K562 (cell line): ENCODE data around the gene PLCB4. TPM values are rescaled to one million over a fixed set of nuclear protein-coding genes. Genes with fewer than 3 reads are reported as not detected.

Source experiments
- ATAC-seq: fragments of 200-7000 bp; cut with Tn5 transposase; 3 replicates; pipeline ENCODE4 v1.9.1; 2020; ENCODE audit warnings: moderate library complexity
- BruUV-seq: library from RNA; stranded (reverse); fragments of 400-500 nt; replicated peaks from 2 replicates; lab custom pipeline; 2021; lab: Mats Ljungman, UMichigan
- CTCF ChIA-PET: fragments of 300-600 bp; formaldehyde crosslinking; extraction: SDS; loops from one replicate; lab custom pipeline; 2021; ENCODE audit warnings: low intra/inter-chr PET ratio; lab: Yijun Ruan, JAX
- POLR2A ChIA-PET: fragments of 300-600, 350-650 bp; sonication (Branson Sonifier 250); formaldehyde crosslinking; extraction: SDS; loops from one replicate; lab custom pipeline; 2021; ENCODE audit warnings: antibody characterized with exemption, inconsistent platforms; lab: Yijun Ruan, JAX
- DNase-seq, 4 experiments: peaks; one replicate each; pipeline versions ENCODE4 v3.0.0 to v3.0.0-alpha.2; 2011 to 2018; ENCODE audit warnings: low spot score in 3 of 4, mixed read lengths in 3 of 4; ENCODE audit errors: extremely low read depth in 1 of 4
- FAIRE-seq: peaks from 2 replicates; lab custom pipeline; 2011; peaks lifted over from hg19 to GRCh38; lab: Jason Lieb, UNC
- H2AFZ ChIP-seq: 2 replicates; pipeline ENCODE4 v1.6.0; 2011; ENCODE audit warnings: low read depth, low read length, control low read depth, inconsistent platforms
- H3K27ac ChIP-seq: fragments of 200-600 bp; 3 replicates; pipeline ENCODE4 v1.8.0; 2011; ENCODE audit warnings: low read depth, mild to moderate bottlenecking, control low read depth, inconsistent platforms, low read length, moderate library complexity, mixed read lengths; ENCODE audit errors: extremely low read depth
- H3K27me3 ChIP-seq, 2 experiments: fragments of 300-600 bp in 1 of 2; 2 replicates in 1 of 2; 3 replicates in 1 of 2; pipeline versions ENCODE4 v1.6.0 to v1.8.0; 2011; ENCODE audit warnings: inconsistent platforms in 2 of 2, low read length in 2 of 2, mild to moderate bottlenecking in 1 of 2, mixed read lengths in 1 of 2, moderate library complexity in 1 of 2; ENCODE audit not compliant: control insufficient read depth in 2 of 2, insufficient read depth in 2 of 2
- H3K36me3 ChIP-seq: fragments of 300-600 bp; 3 replicates; pipeline ENCODE4 v1.8.0; 2011; ENCODE audit warnings: mild to moderate bottlenecking, low read length, inconsistent platforms; ENCODE audit not compliant: control insufficient read depth, insufficient read depth
- H3K4me1 ChIP-seq, 2 experiments: fragments of 200-600 bp in 1 of 2; replicated peaks in 1 of 2; 2 replicates in 1 of 2; 3 replicates in 1 of 2; pipeline versions ENCODE4 v1.5.1 to v1.8.0; 2011; ENCODE audit warnings: inconsistent platforms in 2 of 2, low read length in 2 of 2, mild to moderate bottlenecking in 1 of 2, mixed read lengths in 1 of 2, moderate library complexity in 1 of 2; ENCODE audit not compliant: control insufficient read depth in 2 of 2, insufficient read depth in 2 of 2
- H3K4me2 ChIP-seq: 2 replicates; pipeline ENCODE4 v1.6.1; 2011; ENCODE audit warnings: low read length, control low read depth, inconsistent platforms, mixed read lengths; ENCODE audit not compliant: insufficient read depth
- H3K4me3 ChIP-seq: fragments of 200-600 bp; sonication (generic), shearing (Covaris generic); 2 replicates; pipeline ENCODE4 v1.5.1; 2016; ENCODE audit warnings: control low read depth, inconsistent platforms
- H3K79me2 ChIP-seq: fragments of 200-600 bp; 3 replicates; pipeline ENCODE4 v1.8.0; 2011; ENCODE audit warnings: low read length, inconsistent platforms; ENCODE audit not compliant: control insufficient read depth, insufficient read depth
- H3K9ac ChIP-seq, 2 experiments: 2 replicates each; pipeline versions ENCODE4 v1.6.0 to v1.6.1; 2011; ENCODE audit warnings: low read depth in 2 of 2, low read length in 2 of 2, control low read depth in 1 of 2, inconsistent platforms in 1 of 2, mild to moderate bottlenecking in 1 of 2, mixed read lengths in 1 of 2; ENCODE audit not compliant: insufficient read depth in 1 of 2
- H3K9me1 ChIP-seq: one replicate; pipeline ENCODE4 v1.6.0; 2011; ENCODE audit warnings: inconsistent platforms, mild to moderate bottlenecking, low read length, moderate library complexity; ENCODE audit not compliant: control insufficient read depth, insufficient read depth
- H3K9me3 ChIP-seq: replicated peaks from 2 replicates; pipeline ENCODE4 v1.5.1; 2011; ENCODE audit warnings: low read depth, low read length, inconsistent platforms; ENCODE audit not compliant: control insufficient read depth, insufficient read depth
- H4K20me1 ChIP-seq: replicated peaks from 2 replicates; pipeline ENCODE4 v1.6.1; 2011; ENCODE audit warnings: low read length, inconsistent platforms, mixed read lengths; ENCODE audit not compliant: control insufficient read depth, insufficient read depth
- CAMTA2 ChIP-seq: fragments of 250-450 bp; sonication (Bioruptor Pico); conservative IDR thresholded peaks from 2 replicates; pipeline ENCODE4 v1.5.1; 2022
- CEBPG ChIP-seq, 3 experiments: fragments of 200-800 bp in 1 of 3; sonication (Bioruptor generic) in 1 of 3; sonication (generic) in 1 of 3; formaldehyde crosslinking in 1 of 3; IDR thresholded peaks in 2 of 3; conservative IDR thresholded peaks in 1 of 3; 2 replicates each; pipeline versions ENCODE4 v1.6.1 to v1.8.0; 2016 to 2022; ENCODE audit warnings: missing compliant biosample characterization in 2 of 3, missing genetic modification characterization in 2 of 3, mild to moderate bottlenecking in 1 of 3, missing genetic modification reagents in 1 of 3
- HMGN3 ChIP-seq: IDR thresholded peaks from 2 replicates; pipeline ENCODE4 v1.6.1; 2011; ENCODE audit warnings: borderline replicate concordance, low read depth, mild to moderate bottlenecking, mixed read lengths, low read length; ENCODE audit not compliant: insufficient read length; ENCODE audit errors: extremely low read depth
- SFPQ ChIP-seq: fragments of 200-400 bp; formaldehyde crosslinking; IDR thresholded peaks from 2 replicates; pipeline ENCODE4 v1.6.1; 2017; ENCODE audit warnings: mild to moderate bottlenecking, low read depth, low read length, moderate library complexity
- WGBS: fragments of 100-300 bp; shearing (Covaris generic); methylation state at CpG from one replicate; pipeline ENCODE4 v1.1.6; 2016; ENCODE audit warnings: low coverage, mixed read lengths; ENCODE audit not compliant: insufficient coverage; ENCODE audit errors: missing lambda C conversion rate; 5-methylcytosine and 5-hydroxymethylcytosine counted together
- in situ Hi-C: fragments of 300-500 bp; cut with MboI; formaldehyde crosslinking; loops from 4 replicates; pipeline ENCODE4 v1.15.0; 2018; ENCODE audit warnings: inconsistent platforms, mixed read lengths
- intact Hi-C: fragments of 100-400 bp; cut with micrococcal nuclease; formaldehyde crosslinking; loops from 2 replicates; pipeline ENCODE4 v1.14.2; 2022
- polyA plus RNA-seq, 8 experiments: library from polyadenylated mRNA; depleted of rRNA in 4 of 8; stranded (reverse) in 5 of 8; unstranded in 3 of 8; fragments of >200 nt; fragmentation: Nextera tagmentation in 2 of 8; fragmentation: Illumina TruSeq in 1 of 8; extraction: Ambion mirVana in 2 of 8; extraction: Trizol in 1 of 8; gene quantifications; 2 replicates each; pipeline versions ENCODE4 v1.2.1 to v1.2.3, GENCODE V29; 2011 to 2014; ENCODE audit warnings: inconsistent platforms in 1 of 8, missing spikeins in 1 of 8
- total RNA-seq, 7 experiments: library from RNA; depleted of rRNA in 6 of 7; stranded (reverse); fragments of >200 nt in 6 of 7; fragmentation: Illumina TruSeq in 2 of 7; extraction: Trizol in 2 of 7; gene quantifications; 2 replicates each; pipeline versions ENCODE4 v1.2.1 to v1.2.3, GENCODE V29; 2011 to 2021; ENCODE audit warnings: low replicate concordance in 1 of 7

PLCB4 gene
- total and polyA plus RNA-seq, 9 of the 15 experiments (the other 6 are each of a cell fraction or from before 2014, with no cell fraction given) = 0.20 to 2.9 (median 0.52) TPM

- TF ChIP-seq SFPQ (no peak), CEBPG (CRISPR knock-in tag; IDR thresholded peaks at IDR 0.05) (no peak), CEBPG (tag; conservative IDR thresholded peaks at IDR 0.05 in 1 of 2, IDR thresholded peaks at IDR 0.05 in 1 of 2) (peak in 1 of 2 experiments; percentile 44; a peak in 1 of 4 replicates)
These were observed 78.7 kb downstream of the PLCB4 start (continued) for GRCh38 chr20:9147547-9148024.

- ATAC-seq (no peak), DNase-seq (no peak), FAIRE-seq (no peak)
- in situ Hi-C loops = no loop called here
- no peak overlapping the region for H3K27ac ChIP-seq
- H2AFZ ChIP-seq = no peak overlapping the region
- WGBS = 53% methylated on average over 2 of the region's 3 CpGs
- POLR2A ChIA-PET = no interaction called here
- H3K79me2 ChIP-seq = no peaks in the 10 kb centered on the region
- H3K4me1 ChIP-seq = peaks cover 0 to 21% of the 10 kb centered on the region in 2 experiments; a peak in 3 of 5 replicates
- no peak overlapping the region for H3K4me2 ChIP-seq
- H3K9me3 ChIP-seq = peaks cover 4% of the 10 kb centered on the region; the same call in 1 of the 2 replicates
- no peak overlapping the region for H3K9ac ChIP-seq
- no TSS peak for BruUV-seq
- TF ChIP-seq HMGN3 (no peak), CAMTA2 (CRISPR knock-in tag) (no peak)
- TF ChIP-seq, all 486 proteins: peak for 0
- Histone ChIP-seq H3K27me3 (no peaks in the 10 kb centered on the region), H3K9me1 (no peaks in the 10 kb centered on the region), H3K36me3 (no peaks in the 10 kb centered on the region), H4K20me1 (no peaks in the 10 kb centered on the region), H3K4me3 (no peak overlapping the region)
- CTCF ChIA-PET = no interaction called here
- intact Hi-C loops = no loop called here
These were observed 79.4 kb downstream of the PLCB4 start for GRCh38 chr20:9148291-9148690.
